Left forelimb (tissue), 1 donor: ENCODE results near the gene ECSIT.
"Not testable (repeated sequence)": the region's sequence is repeated elsewhere in the genome, so short reads cannot be mapped to it uniquely, and the experiment has no call there.

Experiments
- DNase-seq: peaks from one replicate; pipeline ENCODE4 v3.0.0-alpha.2; 2018; ENCODE audit warnings: low spot score

ECSIT gene

GRCh38 chr19:11528551-11529341 lies at the start of gene ECSIT:
Gene ECSIT (minus strand): TSS chr19:11529134. CDS start chr19:11519170, 9,964 bp downstream.
- peak; percentile 96 for DNase-seq

GRCh38 chr19:11577451-11578257 lies 48.7 kb upstream of the ECSIT start, which contains the start of gene ACP5:
Gene ACP5 (minus strand): TSS chr19:11577645. CDS start chr19:11577317, 328 bp downstream.
- DNase-seq, result no peak

- no peak for DNase-seq
These were observed 47.3 kb upstream of the ECSIT start for GRCh38 chr19:11576227-11576626.

- DNase-seq, result no peak
These were observed 45.8 kb upstream of the ECSIT start for GRCh38 chr19:11574689-11575088.

GRCh38 chr19:11573763-11574162 lies 44.8 kb upstream of the ECSIT start:
- not testable (repeated sequence) for DNase-seq

GRCh38 chr19:11573354-11573753 lies 44.4 kb upstream of the ECSIT start:
- not testable (repeated sequence) for DNase-seq

GRCh38 chr19:11570039-11570462 lies 41.1 kb upstream of the ECSIT start:
- DNase-seq, result no peak

GRCh38 chr19:11566164-11566563 lies 37.2 kb upstream of the ECSIT start:
- no peak for DNase-seq

GRCh38 chr19:11565649-11565980 lies 36.7 kb upstream of the ECSIT start:
- not testable (repeated sequence) for DNase-seq

GRCh38 chr19:11564082-11564807 lies 35.3 kb upstream of the ECSIT start:
- not testable (repeated sequence) for DNase-seq

GRCh38 chr19:11563532-11563931 lies 34.6 kb upstream of the ECSIT start:
- DNase-seq, result no peak

GRCh38 chr19:11560404-11561051 lies 31.6 kb upstream of the ECSIT start:
- no peak for DNase-seq

- DNase-seq, result peak; percentile 95
These were observed 30.2 kb upstream of the ECSIT start, which contains the start of gene ELOF1 for GRCh38 chr19:11558881-11559828. Gene ELOF1 (minus strand): TSS chr19:11559230. CDS start chr19:11554347, 4,883 bp downstream.

- no peak for DNase-seq
These were observed 27.9 kb upstream of the ECSIT start for GRCh38 chr19:11556634-11557420.

- DNase-seq, result no peak
These were observed 26.3 kb upstream of the ECSIT start for GRCh38 chr19:11555246-11555645.

- DNase-seq, result no peak
These were observed 25.2 kb upstream of the ECSIT start for GRCh38 chr19:11554160-11554559.

- no peak for DNase-seq
These were observed 23.9 kb upstream of the ECSIT start for GRCh38 chr19:11552666-11553372.

GRCh38 chr19:11551603-11552235 lies 22.8 kb upstream of the ECSIT start:
- no peak for DNase-seq

GRCh38 chr19:11550265-11550664 lies 21.3 kb upstream of the ECSIT start:
- no peak for DNase-seq
